Fibroblast of peridontal ligament (primary cell): Measurements from ENCODE around the gene TADA2B.
A peak's percentile ranks its signal among the peaks of the same experiment; 100 is the strongest.

ENCODE experiments used
- DNase-seq: peaks from one replicate; pipeline ENCODE4 v3.0.0-alpha.2; 2010; ENCODE audit errors: extremely low read depth

Gene TADA2B

GRCh38 chr4:7041801-7042502 is 1.2 kb upstream of the TADA2B start:
- no peak for DNase-seq

- DNase-seq: peak; percentile 95
Measured at GRCh38 chr4:7042503-7043283, 479 bp upstream of the TADA2B start.

GRCh38 chr4:7044137-7044930 is 1.2 kb downstream of the TADA2B start:
- DNase-seq: no peak

- no peak for DNase-seq
Measured at GRCh38 chr4:7045553-7045952, 2.4 kb downstream of the TADA2B start.

GRCh38 chr4:7045961-7046921 is 3.1 kb downstream of the TADA2B start:
- no peak for DNase-seq

- no peak for DNase-seq
Measured at GRCh38 chr4:7046971-7047370, 3.8 kb downstream of the TADA2B start.

GRCh38 chr4:7048642-7049041 is 5.5 kb downstream of the TADA2B start:
- no peak for DNase-seq

GRCh38 chr4:7049295-7049694 is 6.1 kb downstream of the TADA2B start:
- DNase-seq: no peak

GRCh38 chr4:7049739-7050138 is 6.6 kb downstream of the TADA2B start:
- DNase-seq: no peak

- no peak for DNase-seq
Measured at GRCh38 chr4:7050481-7051143, 7.4 kb downstream of the TADA2B start.

GRCh38 chr4:7051144-7051495 is 7.9 kb downstream of the TADA2B start:
- DNase-seq: no peak

- DNase-seq: no peak
Measured at GRCh38 chr4:7051905-7052304, 8.7 kb downstream of the TADA2B start.

- DNase-seq: no peak
Measured at GRCh38 chr4:7052313-7052712, 9.1 kb downstream of the TADA2B start.

- no peak for DNase-seq
Measured at GRCh38 chr4:7052923-7053715, 9.9 kb downstream of the TADA2B start.

GRCh38 chr4:7054106-7054880 is 11.1 kb downstream of the TADA2B start:
- DNase-seq: no peak

- no peak for DNase-seq
Measured at GRCh38 chr4:7055111-7055989, 12.2 kb downstream of the TADA2B start.

- DNase-seq: no peak
Measured at GRCh38 chr4:7055990-7056325, 12.8 kb downstream of the TADA2B start.

- no peak for DNase-seq
Measured at GRCh38 chr4:7058792-7059191, 15.6 kb downstream of the TADA2B start.
